GM12878 (cell line): Measurements from ENCODE around the gene SPATA9. TPM values are rescaled to one million over a fixed set of nuclear protein-coding genes. Genes with fewer than 3 reads are reported as not detected.

Source experiments
- ATAC-seq: fragments of 200-7000 bp; cut with Tn5 transposase; 3 replicates; pipeline ENCODE4 v1.9.1; 2020; ENCODE audit warnings: mild to moderate bottlenecking, moderate library complexity
- BruUV-seq: library from RNA; stranded (reverse); fragments of 400-500 nt; replicated peaks from 2 replicates; lab custom pipeline; 2021; lab: Mats Ljungman, UMichigan
- CTCF ChIA-PET: fragments of 300-600 bp; sonication (Branson Sonifier 250); formaldehyde crosslinking; extraction: SDS; loops from one replicate; lab custom pipeline; 2021; ENCODE audit warnings: inconsistent platforms; lab: Yijun Ruan, JAX
- POLR2A ChIA-PET: fragments of 350-600 bp; formaldehyde crosslinking; extraction: SDS; loops from one replicate; lab custom pipeline; 2021; ENCODE audit warnings: inconsistent platforms; lab: Charles Lee
- RAD21 ChIA-PET: fragments of 300-600 bp; sonication (Branson Sonifier 250); formaldehyde crosslinking; loops from one replicate; lab custom pipeline; 2023; ENCODE audit warnings: antibody characterized with exemption; ENCODE audit not compliant: unreplicated experiment; lab: Charles Lee
- SMC1A ChIA-PET: fragments of 300-600 bp; sonication (Branson Sonifier 250); formaldehyde crosslinking; loops from one replicate; lab custom pipeline; 2023; ENCODE audit not compliant: unreplicated experiment, uncharacterized antibody; lab: Charles Lee
- DNase-seq: peaks from one replicate; pipeline ENCODE4 v3.0.0-alpha.2; 2011; ENCODE audit warnings: low read depth, low spot score
- FAIRE-seq: peaks from 3 replicates; lab custom pipeline; 2011; peaks lifted over from hg19 to GRCh38; lab: Jason Lieb, UNC
- H2AFZ ChIP-seq: 2 replicates; pipeline ENCODE4 v1.6.0; 2011; ENCODE audit warnings: low read depth, low read length, control low read depth; ENCODE audit not compliant: control insufficient read depth
- H3K27ac ChIP-seq: 2 replicates; pipeline ENCODE4 v1.5.1; 2011; ENCODE audit warnings: control low read depth; ENCODE audit not compliant: control insufficient read depth, insufficient read depth
- H3K27me3 ChIP-seq, 2 experiments: replicated peaks in 1 of 2; 2 replicates each; pipeline versions ENCODE4 v1.6.0 to v1.6.1; 2011; ENCODE audit warnings: low read length in 1 of 2; ENCODE audit not compliant: control insufficient read depth in 2 of 2, insufficient read depth in 2 of 2
- H3K36me3 ChIP-seq, 2 experiments: 2 replicates each; pipeline ENCODE4 v1.5.1; 2011; ENCODE audit warnings: low read length in 1 of 2; ENCODE audit not compliant: control insufficient read depth in 2 of 2, insufficient read depth in 2 of 2
- H3K4me1 ChIP-seq: 2 replicates; pipeline ENCODE4 v1.6.1; 2011; ENCODE audit warnings: mild to moderate bottlenecking, low read length, moderate library complexity, mixed read lengths; ENCODE audit not compliant: control insufficient read depth, insufficient read depth
- H3K4me2 ChIP-seq: 2 replicates; pipeline ENCODE4 v1.6.0; 2011; ENCODE audit warnings: control low read depth; ENCODE audit not compliant: control insufficient read depth, insufficient read depth
- H3K4me3 ChIP-seq: fragments of 200-600 bp; sonication (generic); 2 replicates; pipeline ENCODE4 v1.5.1; 2016
- H3K79me2 ChIP-seq: 2 replicates; pipeline ENCODE4 v1.6.0; 2011; ENCODE audit warnings: low read length; ENCODE audit not compliant: control insufficient read depth, insufficient read depth
- H3K9ac ChIP-seq: 2 replicates; pipeline ENCODE4 v1.8.0; 2011; ENCODE audit warnings: low read length, control low read depth, mixed read lengths; ENCODE audit not compliant: control insufficient read depth, insufficient read depth
- H3K9me3 ChIP-seq: replicated peaks from 3 replicates; pipeline ENCODE4 v1.5.1; 2011; ENCODE audit warnings: mild to moderate bottlenecking, low read length; ENCODE audit not compliant: control insufficient read depth, insufficient read depth
- H4K20me1 ChIP-seq: 2 replicates; pipeline ENCODE4 v1.6.0; 2011; ENCODE audit not compliant: control insufficient read depth, insufficient read depth
- CREB1 ChIP-seq: IDR thresholded peaks from 2 replicates; pipeline ENCODE4 v1.6.1; 2012; ENCODE audit warnings: low read depth, mild to moderate bottlenecking, inconsistent platforms
- E2F8 ChIP-seq: fragments of 450-650 bp; IDR thresholded peaks from 2 replicates; pipeline ENCODE4 v1.6.1; 2018; ENCODE audit warnings: mild to moderate bottlenecking, low read depth, moderate library complexity; ENCODE audit not compliant: partially characterized antibody
- FOXM1 ChIP-seq: IDR thresholded peaks from 2 replicates; pipeline ENCODE4 v1.6.1; 2012; ENCODE audit warnings: low read depth, mild to moderate bottlenecking, inconsistent platforms, low read length, moderate library complexity
- HSF1 ChIP-seq: fragments of 150-350 bp; IDR thresholded peaks from 2 replicates; pipeline ENCODE4 v1.6.1; 2014; ENCODE audit warnings: mild to moderate bottlenecking, low read depth, low read length
- IKZF2 ChIP-seq, 2 experiments: fragments of 450-650 bp; IDR thresholded peaks; 2 replicates each; pipeline ENCODE4 v1.6.1; 2017; ENCODE audit warnings: mild to moderate bottlenecking in 2 of 2, moderate library complexity in 2 of 2
- IRF3 ChIP-seq: fragments of 450-650 bp; IDR thresholded peaks from 2 replicates; pipeline ENCODE4 v1.6.1; 2014; ENCODE audit warnings: mild to moderate bottlenecking
- SMARCA5 ChIP-seq: fragments of 450-650 bp; IDR thresholded peaks from 2 replicates; pipeline ENCODE4 v1.6.1; 2017; ENCODE audit warnings: mild to moderate bottlenecking
- STAT1 ChIP-seq: fragments of 450-650 bp; conservative IDR thresholded peaks from 2 replicates; pipeline ENCODE4 v1.6.1; 2014; ENCODE audit warnings: antibody characterized with exemption, mild to moderate bottlenecking
- STAT3 ChIP-seq: IDR thresholded peaks from 2 replicates; pipeline ENCODE4 v1.6.1; 2011; ENCODE audit warnings: low read depth, low read length, improper control_type of control experiment
- ZBTB33 ChIP-seq: fragments of 450-650 bp; IDR thresholded peaks from 2 replicates; pipeline ENCODE4 v1.6.1; 2017; ENCODE audit warnings: mild to moderate bottlenecking
- ZNF592 ChIP-seq: fragments of 450-650 bp; IDR thresholded peaks from 2 replicates; pipeline ENCODE4 v1.6.1; 2017; ENCODE audit warnings: mild to moderate bottlenecking, moderate library complexity
- in situ Hi-C: fragments of 300-500 bp; cut with MboI; formaldehyde crosslinking; loops from 9 replicates; pipeline ENCODE4 v1.14.3; 2018; ENCODE audit warnings: mixed read lengths
- intact Hi-C: fragments of 100-400 bp; cut with micrococcal nuclease; formaldehyde crosslinking; loops from one replicate; pipeline ENCODE4 v1.14.2; 2022; ENCODE audit not compliant: unreplicated experiment
- polyA plus RNA-seq, 11 experiments: library from polyadenylated mRNA; depleted of rRNA in 4 of 11; unstranded in 6 of 11; stranded (reverse) in 5 of 11; fragments of >200 nt; fragmentation: Nextera tagmentation in 4 of 11; fragmentation: Illumina TruSeq in 1 of 11; extraction: Ambion mirVana in 4 of 11; extraction: Trizol in 1 of 11; gene quantifications; 1 replicate in 1 of 11; 2 replicates in 10 of 11; pipeline versions ENCODE4 v1.2.1 to v1.2.3, GENCODE V29; 2011 to 2016; ENCODE audit warnings: inconsistent platforms in 2 of 11, missing spikeins in 2 of 11, low read depth in 1 of 11
- total RNA-seq, 4 experiments: library from RNA; depleted of rRNA in 3 of 4; stranded (reverse); fragments of >200 nt in 3 of 4; fragmentation: Illumina TruSeq in 1 of 4; extraction: Trizol in 1 of 4; gene quantifications; 2 replicates each; pipeline versions ENCODE4 v1.2.1 to v1.2.3, GENCODE V29; 2013 to 2021

SPATA9 gene
- total and polyA plus RNA-seq, 10 of the 15 experiments (the other 5 are each of a cell fraction or from before 2014, with no cell fraction given), result 0.11 to 0.49 (median 0.16) TPM; not detected in 1

- DNase-seq (no peak), ATAC-seq (no peak), FAIRE-seq (no peak)
- intact Hi-C loops, result loop anchor here (10.0 kb wide), 2 partner anchors 305 to 685 kb away; no protein-coding TSS in a partner anchor
- peaks cover 5% of the 10 kb centered on the region for H3K4me1 ChIP-seq
- in situ Hi-C loops, result no loop called here
- H3K9me3 ChIP-seq, result no peaks in the 10 kb centered on the region
- ChIA-PET POLR2A (interaction anchor here (0.6 kb wide), 1 partner anchor 466 kb away, joined by 3 read pairs; no protein-coding TSS in a partner anchor), RAD21 (no interaction called here), SMC1A (interaction anchor here (0.6 to 0.9 kb wide), 3 partner anchors 14 to 198 kb away, joined by 3 to 4 read pairs (median 3); no protein-coding TSS in a partner anchor), CTCF (interaction anchor here (0.7 to 4.8 kb wide), 4 partner anchors 12 to 196 kb away, joined by 4 to 30 read pairs (median 6); no protein-coding TSS in a partner anchor)
- H3K4me3 ChIP-seq, result no peak overlapping the region
- H2AFZ ChIP-seq, result no peak overlapping the region
- no peaks in the 10 kb centered on the region for H3K79me2 ChIP-seq
- no peak overlapping the region for H3K27ac ChIP-seq
- no peaks in the 10 kb centered on the region for H4K20me1 ChIP-seq
- no peaks in the 10 kb centered on the region for H3K27me3 ChIP-seq
- no peaks in the 10 kb centered on the region for H3K36me3 ChIP-seq
- no TSS peak for BruUV-seq
- H3K4me2 ChIP-seq, result no peak overlapping the region
- no peak overlapping the region for H3K9ac ChIP-seq
- TF ChIP-seq SMARCA5, result no peak
- no peak for TF ChIP-seq ZBTB33
- no peak for TF ChIP-seq STAT1
- no peak for TF ChIP-seq CREB1
- no peak for TF ChIP-seq HSF1
- no peak for TF ChIP-seq IKZF2 (IDR thresholded peaks at IDR 0.05)
- no peak for TF ChIP-seq E2F8
- no peak for TF ChIP-seq FOXM1
- no peak for TF ChIP-seq IRF3
- TF ChIP-seq STAT3, result no peak
- TF ChIP-seq ZNF592, result no peak
Measured at GRCh38 chr5:95649842-95650620, 32.8 kb downstream of the SPATA9 start.
